Stimulated activated naive CD8-positive, alpha-beta T cell treated with anti-CD3 and anti-CD28 coated beads, Interleukin-15, amount 100 ng/mL, for 72 hours (primary cell): ENCODE data around the gene GP5.

ENCODE experiments used
- ATAC-seq: fragments of 150-1000 bp; cut with Tn5 transposase; 2 replicates; pipeline ENCODE4 v1.10.0; 2021; ENCODE audit warnings: mild to moderate bottlenecking, moderate library complexity
- DNase-seq, 2 donors: peaks; one replicate each; pipeline ENCODE4 v3.0.0; 2021 to 2022
- H3K27ac Mint-ChIP-seq, 2 donors: one replicate each; pipeline ENCODE4 v1.8.0; 2022; ENCODE audit warnings: mild to moderate bottlenecking in 2 of 2, mixed read lengths in 2 of 2, moderate library complexity in 2 of 2
- H3K27me3 Mint-ChIP-seq: one replicate; pipeline ENCODE4 v1.8.0; 2022; ENCODE audit warnings: mixed read lengths
- H3K4me1 Mint-ChIP-seq: one replicate; pipeline ENCODE4 v1.8.0; 2022; ENCODE audit warnings: mild to moderate bottlenecking, mixed read lengths
- H3K4me3 Mint-ChIP-seq, 2 donors: one replicate each; pipeline ENCODE4 v1.8.0; 2022; ENCODE audit warnings: mild to moderate bottlenecking in 2 of 2, mixed read lengths in 2 of 2, moderate library complexity in 1 of 2
- H3K9me3 Mint-ChIP-seq, 2 donors: one replicate each; pipeline ENCODE4 v1.8.0; 2022; ENCODE audit warnings: mixed read lengths in 2 of 2

Gene GP5, protein sequence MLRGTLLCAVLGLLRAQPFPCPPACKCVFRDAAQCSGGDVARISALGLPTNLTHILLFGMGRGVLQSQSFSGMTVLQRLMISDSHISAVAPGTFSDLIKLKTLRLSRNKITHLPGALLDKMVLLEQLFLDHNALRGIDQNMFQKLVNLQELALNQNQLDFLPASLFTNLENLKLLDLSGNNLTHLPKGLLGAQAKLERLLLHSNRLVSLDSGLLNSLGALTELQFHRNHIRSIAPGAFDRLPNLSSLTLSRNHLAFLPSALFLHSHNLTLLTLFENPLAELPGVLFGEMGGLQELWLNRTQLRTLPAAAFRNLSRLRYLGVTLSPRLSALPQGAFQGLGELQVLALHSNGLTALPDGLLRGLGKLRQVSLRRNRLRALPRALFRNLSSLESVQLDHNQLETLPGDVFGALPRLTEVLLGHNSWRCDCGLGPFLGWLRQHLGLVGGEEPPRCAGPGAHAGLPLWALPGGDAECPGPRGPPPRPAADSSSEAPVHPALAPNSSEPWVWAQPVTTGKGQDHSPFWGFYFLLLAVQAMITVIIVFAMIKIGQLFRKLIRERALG

DNA sequence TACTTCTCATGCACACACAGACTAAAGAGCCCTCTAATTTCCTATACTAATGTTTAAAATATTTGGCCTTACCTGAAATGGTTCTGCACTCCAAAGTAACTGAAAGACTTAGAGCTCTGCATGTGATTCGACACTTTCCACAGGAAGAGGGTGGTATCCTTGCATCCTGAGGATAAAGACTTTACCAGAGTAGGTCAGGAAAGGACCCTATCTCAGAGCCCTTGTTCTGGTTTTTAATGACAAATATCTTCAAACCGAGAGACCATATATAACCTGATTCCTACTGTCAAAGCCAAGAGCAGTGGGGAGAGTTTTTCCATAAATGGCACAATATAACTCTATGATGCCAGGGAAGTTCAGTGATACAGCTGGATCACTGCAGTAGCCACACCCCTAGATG lies at the start of gene GP5:
TSS of gene GP5 (minus strand) at position 101 of the 400 bp plus-strand sequence. CDS start 984 bp downstream, outside the sequence.
- Mint-ChIP-seq H3K9me3 (no peaks in the 10 kb centered on the region), H3K27me3 (no peaks in the 10 kb centered on the region), H3K4me3 (peak within 1 kb of the TSS; percentile 89 to 93), H3K27ac (peak within 1 kb of the TSS in 1 of 2 donors; percentile 9), H3K4me1 (peaks cover 60% of the 10 kb centered on the region)
- DNase-seq (no peak), ATAC-seq (no peak)

DNA sequence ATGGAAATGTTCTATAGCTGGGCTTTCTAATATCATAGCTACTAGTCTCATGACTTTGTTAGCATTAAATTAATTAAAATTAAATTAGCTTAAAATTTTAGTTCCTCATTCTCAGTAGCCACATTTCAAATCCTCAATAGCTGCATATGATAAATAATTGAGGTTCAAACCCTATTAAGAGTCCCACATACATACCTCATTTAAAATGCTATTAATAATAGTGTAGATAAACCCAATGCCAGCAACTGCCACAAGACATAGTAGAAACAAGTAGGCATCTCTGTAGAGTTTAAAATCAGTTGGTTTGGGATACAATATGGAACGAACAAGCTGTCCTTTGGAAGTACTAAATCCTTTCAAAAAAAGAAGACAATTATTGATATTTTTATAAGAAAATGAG lies 48.6 kb upstream of the GP5 start:
- no peak overlapping the region for H3K27ac Mint-ChIP-seq
- no peak for ATAC-seq

DNA sequence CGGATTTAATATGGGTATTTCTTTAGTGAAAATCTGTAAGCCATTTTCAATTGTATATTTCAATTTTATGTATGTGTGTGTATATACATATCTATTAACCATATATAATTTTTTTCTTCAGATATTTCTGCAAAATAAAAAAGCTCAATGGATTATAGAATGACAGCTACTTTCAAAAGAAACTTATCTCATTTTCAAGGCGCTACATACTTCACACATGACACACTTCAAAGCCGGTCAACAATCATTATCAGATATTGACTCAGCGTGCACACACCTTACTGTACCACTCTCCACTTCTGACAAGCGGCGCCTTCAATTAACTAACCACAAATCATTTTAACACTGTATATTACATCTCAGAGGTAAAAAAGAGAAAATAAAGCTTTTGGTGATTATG lies 48.1 kb upstream of the GP5 start:
- no peak overlapping the region for H3K27ac Mint-ChIP-seq
- DNase-seq (no peak), ATAC-seq (peak; percentile 65)
- no peak overlapping the region for H3K4me3 Mint-ChIP-seq
- H3K27me3 Mint-ChIP-seq, result no peaks in the 10 kb centered on the region
- no peaks in the 10 kb centered on the region for H3K4me1 Mint-ChIP-seq
- no peaks in the 10 kb centered on the region for H3K9me3 Mint-ChIP-seq

More for the DNA sequence above, 48.6 kb upstream of the GP5 start:
- H3K27me3 Mint-ChIP-seq, result no peaks in the 10 kb centered on the region
- H3K9me3 Mint-ChIP-seq, result no peaks in the 10 kb centered on the region
- no peaks in the 10 kb centered on the region for H3K4me1 Mint-ChIP-seq
- no peak for DNase-seq
- no peak overlapping the region for H3K4me3 Mint-ChIP-seq

DNA sequence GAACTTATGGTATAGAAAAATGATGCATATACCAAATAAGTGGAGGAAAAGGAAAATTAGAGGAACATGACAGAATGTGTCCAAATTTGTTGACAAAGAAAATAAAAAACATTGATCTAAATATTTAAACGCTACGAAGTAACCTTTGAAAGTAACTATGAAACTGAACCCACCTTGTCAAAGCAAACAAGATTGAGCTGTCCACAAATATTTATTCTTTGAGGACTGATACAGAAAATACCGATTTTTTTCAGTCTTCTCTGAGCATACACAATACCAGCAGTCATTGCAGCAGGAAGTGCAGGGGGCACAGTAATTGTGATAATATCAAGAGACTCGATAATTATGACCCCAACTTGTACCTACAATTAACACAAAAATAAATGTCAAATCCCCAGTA lies 47.7 kb upstream of the GP5 start:
- Mint-ChIP-seq H3K4me1 (no peaks in the 10 kb centered on the region), H3K27me3 (no peaks in the 10 kb centered on the region), H3K27ac (no peak overlapping the region), H3K9me3 (no peaks in the 10 kb centered on the region), H3K4me3 (no peak overlapping the region)
- no peak for ATAC-seq
- DNase-seq, result no peak

DNA sequence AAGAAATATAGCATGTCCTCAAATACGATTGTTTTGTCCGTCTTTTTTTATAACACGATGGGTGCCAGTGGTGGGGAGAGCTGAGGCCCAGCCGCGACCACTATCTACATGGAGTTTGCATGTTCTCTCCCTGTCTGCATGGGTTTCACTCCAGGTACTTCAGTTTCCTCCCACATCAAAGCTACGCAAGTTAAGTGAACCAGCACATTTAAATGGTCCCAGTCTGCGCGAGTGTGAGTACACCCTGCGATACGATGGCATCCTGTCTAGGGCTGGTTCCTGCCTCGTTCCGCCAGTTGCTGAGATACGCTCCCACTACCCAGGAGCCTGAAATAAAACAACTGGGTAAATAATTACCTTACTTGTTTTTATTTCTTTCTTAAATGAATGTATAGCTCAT lies 47.1 kb upstream of the GP5 start:
- no peak overlapping the region for H3K27ac Mint-ChIP-seq
- DNase-seq, result no peak

DNA sequence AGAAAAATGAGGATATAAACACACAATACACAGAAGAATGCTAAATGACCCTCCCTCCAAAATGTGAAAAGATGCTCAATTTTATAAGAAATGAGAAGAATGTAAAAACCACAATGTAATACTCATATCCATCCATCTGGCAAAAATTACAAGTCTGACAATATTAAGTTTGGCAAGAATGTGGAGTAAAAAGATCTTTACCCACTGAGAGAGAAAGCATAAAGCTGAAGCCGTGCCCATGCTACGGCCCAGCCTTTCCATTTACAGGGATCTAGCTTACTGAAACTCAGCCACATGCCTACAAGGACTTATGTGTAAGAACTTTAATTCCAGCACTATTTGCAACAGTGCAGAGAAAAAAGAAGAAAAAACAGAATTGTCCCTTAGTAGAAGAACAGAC lies 44.8 kb upstream of the GP5 start:
- H3K27ac Mint-ChIP-seq, result no peak overlapping the region

More for the DNA sequence above, 47.1 kb upstream of the GP5 start:
- H3K4me3 Mint-ChIP-seq, result no peak overlapping the region
- ATAC-seq, result no peak
- H3K4me1 Mint-ChIP-seq, result no peaks in the 10 kb centered on the region
- H3K27me3 Mint-ChIP-seq, result no peaks in the 10 kb centered on the region
- H3K9me3 Mint-ChIP-seq, result no peaks in the 10 kb centered on the region

DNA sequence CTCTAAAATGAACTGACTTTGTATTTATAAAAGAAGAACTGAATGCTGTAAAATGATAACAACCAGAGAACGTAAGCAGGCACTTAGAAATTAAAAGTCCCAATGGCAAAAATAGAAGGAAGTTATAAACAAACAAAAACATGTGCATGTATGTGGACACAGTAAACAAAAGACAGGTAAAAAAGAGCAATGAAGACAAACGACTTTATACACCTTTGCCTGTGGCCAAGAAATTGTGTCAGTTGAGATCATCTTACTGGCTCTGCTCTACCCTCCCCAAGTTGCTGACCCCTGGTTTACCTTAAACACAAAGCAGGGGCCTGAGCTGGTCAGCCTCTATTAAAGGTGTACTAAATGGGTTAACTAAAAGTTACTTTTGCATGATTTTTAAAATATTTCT lies 41.7 kb upstream of the GP5 start:
- DNase-seq, result no peak
- no peak for ATAC-seq
- Mint-ChIP-seq H3K9me3 (no peaks in the 10 kb centered on the region), H3K27me3 (no peaks in the 10 kb centered on the region), H3K27ac (no peak overlapping the region), H3K4me1 (no peaks in the 10 kb centered on the region), H3K4me3 (no peak overlapping the region)

More for the DNA sequence above, 44.8 kb upstream of the GP5 start:
- H3K27me3 Mint-ChIP-seq, result no peaks in the 10 kb centered on the region
- no peak overlapping the region for H3K4me3 Mint-ChIP-seq
- no peaks in the 10 kb centered on the region for H3K9me3 Mint-ChIP-seq
- DNase-seq, result no peak
- no peaks in the 10 kb centered on the region for H3K4me1 Mint-ChIP-seq
- ATAC-seq, result no peak

DNA sequence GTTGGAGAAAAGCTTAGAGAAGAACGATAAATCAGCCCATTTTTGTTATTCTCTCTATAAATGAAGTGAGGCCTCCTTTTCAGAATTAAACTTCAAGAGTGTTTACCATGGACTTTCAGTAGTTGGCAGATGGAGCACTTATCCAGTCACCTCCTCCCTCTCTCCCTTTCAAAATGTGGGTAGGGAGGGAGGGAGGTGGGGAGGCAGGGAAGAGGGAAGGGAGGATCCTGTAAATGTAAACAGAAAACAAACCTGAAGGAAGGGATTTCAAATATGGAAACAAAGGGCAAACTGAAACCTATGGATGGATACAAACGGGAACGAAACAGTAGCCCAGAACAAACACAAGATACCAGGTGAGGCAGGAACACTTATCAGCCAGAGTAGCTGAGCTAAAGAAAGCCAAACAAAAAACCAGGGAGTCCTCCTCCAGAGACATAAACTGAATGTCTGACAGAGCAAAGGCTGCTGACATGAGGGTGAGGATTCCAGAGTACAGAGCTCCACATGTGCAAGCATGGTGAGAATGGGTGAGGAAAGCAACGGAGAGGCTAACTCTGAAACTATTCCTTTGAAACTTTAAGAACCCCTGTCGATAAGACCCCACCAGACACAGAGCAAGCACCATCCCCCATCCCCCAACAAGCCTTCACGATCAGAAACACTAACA lies 41.0 kb upstream of the GP5 start:
- Mint-ChIP-seq H3K27me3 (no peaks in the 10 kb centered on the region), H3K9me3 (no peaks in the 10 kb centered on the region), H3K4me3 (no peak overlapping the region), H3K27ac (peak overlapping the region in 1 of 2 donors; percentile 40), H3K4me1 (no peaks in the 10 kb centered on the region)
- DNase-seq, result no peak
- no peak for ATAC-seq

DNA sequence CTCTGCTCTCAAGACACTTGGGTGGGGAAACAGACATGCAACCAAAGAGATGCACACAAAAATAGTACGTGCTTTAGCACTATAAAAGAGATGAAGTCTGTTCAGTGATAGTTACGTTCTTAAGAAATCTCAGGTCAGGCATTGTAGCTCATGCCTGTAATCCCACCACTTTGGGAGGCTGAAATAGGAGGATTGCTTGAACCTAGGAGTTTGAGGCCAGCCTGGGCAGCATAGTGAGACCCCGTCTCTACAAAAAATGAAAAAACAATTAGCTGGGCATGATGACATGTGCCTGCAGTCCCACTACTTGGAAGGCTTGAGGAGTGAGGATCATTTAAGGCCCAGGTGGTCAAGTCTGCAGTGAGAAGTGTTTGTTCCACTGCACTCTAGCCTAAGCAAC lies 35.4 kb upstream of the GP5 start:
- Mint-ChIP-seq H3K27me3 (no peaks in the 10 kb centered on the region), H3K9me3 (no peaks in the 10 kb centered on the region), H3K4me3 (no peak overlapping the region), H3K27ac (no peak overlapping the region), H3K4me1 (no peaks in the 10 kb centered on the region)
- no peak for DNase-seq
- ATAC-seq, result no peak

DNA sequence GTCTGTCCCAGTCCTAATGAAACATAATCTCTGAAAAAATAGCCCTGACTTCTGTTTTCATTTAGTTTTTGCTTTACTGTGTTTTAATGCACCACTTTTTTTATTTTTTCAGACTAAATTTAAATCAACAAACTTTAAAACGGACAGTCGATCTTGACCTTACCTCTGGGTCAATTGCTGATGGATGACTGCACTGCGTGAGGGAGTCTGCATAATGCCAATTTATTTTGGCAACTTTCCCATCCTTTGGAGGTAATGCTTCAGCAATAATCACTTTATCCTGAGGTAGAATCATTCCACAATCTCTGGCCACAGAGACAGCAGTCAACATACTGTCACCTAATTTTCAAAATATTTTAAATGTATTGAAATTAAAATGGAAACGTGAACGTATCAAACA lies 32.5 kb upstream of the GP5 start:
- H3K27ac Mint-ChIP-seq, result no peak overlapping the region
- no peaks in the 10 kb centered on the region for H3K4me1 Mint-ChIP-seq
- H3K27me3 Mint-ChIP-seq, result no peaks in the 10 kb centered on the region
- H3K9me3 Mint-ChIP-seq, result no peaks in the 10 kb centered on the region
- no peak overlapping the region for H3K4me3 Mint-ChIP-seq
- ATAC-seq, result no peak
- DNase-seq, result no peak

DNA sequence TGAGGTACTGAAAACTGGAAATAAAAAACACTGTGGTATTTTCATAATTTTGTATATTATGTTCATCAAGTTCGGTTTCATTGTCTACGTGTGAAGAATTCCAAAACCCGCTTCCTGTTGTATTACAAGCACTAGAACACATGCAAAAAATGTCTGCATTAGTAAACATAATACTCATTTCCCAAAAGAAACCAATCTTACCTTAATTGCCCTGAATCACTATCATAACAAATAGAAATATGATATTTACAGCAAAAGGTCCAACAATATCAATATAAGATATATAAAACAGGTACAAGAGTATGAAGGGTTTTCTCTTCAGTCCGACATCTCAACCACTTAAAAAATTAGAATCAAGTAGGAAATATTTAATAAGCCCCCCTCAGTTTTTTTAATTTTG lies 26.3 kb upstream of the GP5 start:
- ATAC-seq (no peak), DNase-seq (no peak)
- no peaks in the 10 kb centered on the region for H3K9me3 Mint-ChIP-seq
- no peaks in the 10 kb centered on the region for H3K27me3 Mint-ChIP-seq
- H3K27ac Mint-ChIP-seq, result no peak overlapping the region
- no peak overlapping the region for H3K4me3 Mint-ChIP-seq
- no peaks in the 10 kb centered on the region for H3K4me1 Mint-ChIP-seq

DNA sequence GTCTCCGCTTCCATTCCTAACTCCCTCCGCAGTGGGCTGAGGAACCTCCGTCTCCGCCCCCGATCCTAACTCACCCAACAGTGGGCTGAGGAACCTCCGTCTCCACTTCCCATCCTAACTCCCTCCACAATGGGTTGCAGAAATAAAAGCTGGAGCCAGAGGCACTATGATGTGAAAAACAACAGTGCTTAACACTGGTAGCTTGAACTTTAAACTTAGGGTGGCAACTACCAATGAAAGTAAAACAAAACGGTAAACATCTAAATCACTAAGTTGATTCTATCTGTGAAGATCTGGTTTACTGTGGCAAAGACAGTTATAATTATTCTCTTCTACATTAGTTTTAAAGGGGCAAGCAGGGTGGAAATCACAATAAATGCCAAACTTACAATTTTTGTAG lies 25.9 kb upstream of the GP5 start:
- DNase-seq (no peak), ATAC-seq (no peak)
- H3K27me3 Mint-ChIP-seq, result no peaks in the 10 kb centered on the region
- no peaks in the 10 kb centered on the region for H3K9me3 Mint-ChIP-seq
- H3K4me3 Mint-ChIP-seq, result no peak overlapping the region
- H3K4me1 Mint-ChIP-seq, result no peaks in the 10 kb centered on the region
- no peak overlapping the region for H3K27ac Mint-ChIP-seq

DNA sequence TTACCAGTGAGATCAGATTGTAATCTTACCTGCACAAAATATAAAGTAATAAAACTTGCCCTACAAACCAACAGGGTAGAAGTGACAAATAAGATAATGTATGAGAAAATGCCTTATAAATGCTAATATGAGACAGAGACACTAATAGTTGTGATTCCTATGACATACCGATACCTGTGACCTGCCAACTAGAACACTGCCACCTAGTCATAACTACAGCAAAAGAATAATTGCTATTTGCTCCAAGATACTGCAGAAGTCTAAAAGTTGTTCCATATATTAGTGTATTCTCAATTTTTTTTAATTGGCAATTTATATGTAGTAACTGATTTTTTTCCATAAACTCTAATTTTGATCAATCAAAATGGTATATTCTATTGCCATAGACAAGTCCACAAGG lies 25.3 kb upstream of the GP5 start:
- H3K9me3 Mint-ChIP-seq, result no peaks in the 10 kb centered on the region
- no peaks in the 10 kb centered on the region for H3K27me3 Mint-ChIP-seq
- no peak overlapping the region for H3K4me3 Mint-ChIP-seq
- H3K4me1 Mint-ChIP-seq, result no peaks in the 10 kb centered on the region
- ATAC-seq (no peak), DNase-seq (no peak)
- H3K27ac Mint-ChIP-seq, result no peak overlapping the region

DNA sequence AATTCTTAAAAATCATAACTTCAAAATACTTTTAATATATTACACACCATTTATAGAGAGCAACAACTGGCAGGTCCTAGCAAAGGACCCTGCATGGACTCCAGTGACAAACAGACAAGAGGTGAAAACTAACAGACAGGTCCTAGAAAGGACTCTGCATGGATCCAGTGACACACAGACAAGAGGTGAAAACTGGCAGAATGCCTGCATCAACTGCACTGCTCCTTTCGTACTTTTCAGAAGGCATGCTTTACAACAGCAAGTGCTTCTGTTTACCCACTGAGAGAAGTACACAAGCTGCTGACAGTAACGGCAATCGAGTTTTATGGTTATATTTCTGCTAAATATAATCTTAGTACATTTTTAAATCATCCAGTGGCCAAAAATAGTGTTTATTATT lies 24.3 kb upstream of the GP5 start:
- ATAC-seq, result no peak
- DNase-seq, result no peak

DNA sequence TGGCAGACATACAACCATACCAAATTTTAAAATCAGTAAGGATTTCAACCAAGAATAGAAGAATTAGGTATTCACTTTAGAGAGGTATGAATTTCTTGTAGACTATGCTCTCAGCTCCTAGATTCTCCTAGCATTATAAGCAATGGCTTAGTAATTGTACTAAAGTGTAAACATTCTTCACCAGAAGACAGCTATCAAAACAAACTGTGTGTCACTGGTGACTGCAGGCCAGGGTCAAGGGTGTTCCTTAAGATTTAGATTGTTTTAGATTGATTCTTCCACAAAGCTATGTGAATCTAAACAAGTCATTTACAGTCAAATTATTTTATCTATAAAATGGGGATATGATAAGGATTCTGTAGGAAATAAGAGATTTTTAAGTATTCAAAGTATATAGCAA lies 23.1 kb upstream of the GP5 start:
- H3K4me1 Mint-ChIP-seq, result no peaks in the 10 kb centered on the region
- no peak for DNase-seq
- H3K27me3 Mint-ChIP-seq, result no peaks in the 10 kb centered on the region
- H3K9me3 Mint-ChIP-seq, result no peaks in the 10 kb centered on the region
- no peak for ATAC-seq
- H3K27ac Mint-ChIP-seq, result no peak overlapping the region
- no peak overlapping the region for H3K4me3 Mint-ChIP-seq

More for the DNA sequence above, 24.3 kb upstream of the GP5 start:
- Mint-ChIP-seq H3K4me1 (no peaks in the 10 kb centered on the region), H3K27me3 (no peaks in the 10 kb centered on the region), H3K27ac (no peak overlapping the region), H3K4me3 (no peak overlapping the region), H3K9me3 (no peaks in the 10 kb centered on the region)

DNA sequence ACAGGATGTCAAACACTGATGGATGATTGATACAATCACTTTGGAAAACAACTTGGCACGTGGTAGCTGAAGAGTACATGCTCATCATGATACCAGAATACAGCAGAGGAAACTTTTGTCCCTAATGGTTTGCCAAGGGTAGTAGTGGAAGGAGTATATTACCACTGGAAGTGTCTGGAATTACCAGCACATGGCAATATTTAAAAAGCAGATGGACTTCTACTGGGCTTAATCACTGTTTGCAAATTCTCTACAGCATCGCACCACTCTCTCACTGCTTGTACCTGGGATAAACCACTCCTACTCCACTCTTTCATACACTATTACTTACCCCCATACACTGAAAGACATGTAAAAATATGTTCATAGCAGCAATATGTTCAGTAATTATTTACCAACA lies 19.6 kb upstream of the GP5 start:
- no peak for ATAC-seq
- no peak overlapping the region for H3K27ac Mint-ChIP-seq
- H3K4me1 Mint-ChIP-seq, result no peaks in the 10 kb centered on the region
- H3K27me3 Mint-ChIP-seq, result no peaks in the 10 kb centered on the region
- no peaks in the 10 kb centered on the region for H3K9me3 Mint-ChIP-seq
- no peak for DNase-seq
- no peak overlapping the region for H3K4me3 Mint-ChIP-seq
